GM12878 (cell line): ENCODE results near the gene HSPBP1.

Experiments
- CTCF ChIP-seq, 3 experiments: IDR thresholded peaks in 2 of 3; conservative IDR thresholded peaks in 1 of 3; 2 replicates each; pipeline ENCODE4 v1.5.1; 2011; ENCODE audit warnings: low read depth in 3 of 3, low read length in 3 of 3, mild to moderate bottlenecking in 3 of 3, control low read depth in 2 of 3, moderate library complexity in 2 of 3, inconsistent platforms in 1 of 3, mixed read lengths in 1 of 3; ENCODE audit not compliant: control insufficient read depth in 2 of 3, insufficient read depth in 1 of 3; ENCODE audit errors: extremely low read depth in 1 of 3
- POLR2AphosphoS5 ChIP-seq: IDR thresholded peaks from 2 replicates; pipeline ENCODE4 v1.6.1; 2011; ENCODE audit warnings: mild to moderate bottlenecking, low read length, inconsistent platforms

DNA sequence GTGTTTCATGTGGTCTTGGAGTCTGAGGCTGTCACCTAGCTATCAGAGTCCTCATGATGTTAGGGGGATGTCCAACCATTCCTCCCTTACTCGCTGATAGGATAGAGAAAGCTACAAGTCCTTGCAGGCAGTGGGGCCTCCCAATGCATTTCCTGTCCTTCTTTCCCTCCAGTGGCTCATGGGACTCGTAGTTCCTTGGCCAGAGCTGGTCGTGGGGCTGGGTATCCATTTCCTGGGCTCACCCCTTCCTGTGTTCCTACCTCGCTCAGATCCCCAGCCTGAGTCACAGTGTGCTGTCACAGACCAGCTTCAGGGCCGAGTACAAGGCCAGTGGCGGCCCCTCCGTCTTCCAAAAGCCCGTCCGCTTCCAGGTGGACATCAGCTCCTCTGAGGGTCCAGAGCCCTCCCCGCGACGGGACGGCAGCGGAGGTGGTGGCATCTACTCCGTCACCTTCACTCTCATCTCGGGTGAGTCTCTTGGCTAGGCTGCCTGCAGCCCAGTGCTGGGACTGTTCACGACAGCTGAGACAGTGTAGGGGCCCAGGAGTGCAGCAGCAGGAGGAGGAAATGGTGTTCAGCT is 26.2 kb upstream of the HSPBP1 start:
- TF ChIP-seq CTCF (IDR thresholded peaks at IDR 0.05 in 2 of 3, conservative IDR thresholded peaks at IDR 0.05 in 1 of 3; ENCODE audit: control insufficient read depth in 2 of 3, extremely low read depth in 1 of 3, insufficient read depth in 1 of 3, low read depth in 3 of 3, low read length in 3 of 3) = no peak
- no peak for TF ChIP-seq POLR2AphosphoS5
